ENCODE results near the gene ELFN2.

Gene ELFN2

GRCh38 chr22:37414288-37414687 lies 13.0 kb downstream of the ELFN2 start:
- Histone ChIP-seq H3K4me3 (ENCODE audit: control insufficient read depth in 1 of 7, extremely low read depth in 1 of 7, insufficient read depth in 4 of 7, low read depth in 2 of 7, low read length in 6 of 7) (no peak overlapping the region), H3K27ac (ENCODE audit: insufficient read depth in 1 of 2, low read depth in 1 of 2, low read length in 2 of 2, poor library complexity in 1 of 2, severe bottlenecking in 2 of 2) (no peak overlapping the region), H3K27me3 (replicated peaks in 2 of 5; ENCODE audit: control insufficient read depth in 4 of 5, insufficient read depth in 5 of 5, low read length in 4 of 5) (peaks cover 0 to 19% (median 11%) of the 10 kb centered on the region in 5 experiments), H3K36me3 (ENCODE audit: control insufficient read depth in 4 of 4, insufficient read depth in 4 of 4, low read length in 3 of 4) (no peaks in the 10 kb centered on the region), H3K4me1 (ENCODE audit: control extremely low read depth in 1 of 4, control insufficient read depth in 4 of 4, insufficient read depth in 4 of 4, low read length in 3 of 4) (peaks cover 0 to 32% (median 23%) of the 10 kb centered on the region in 4 experiments), H3K9me3 (ENCODE audit: control extremely low read depth in 1 of 5, control insufficient read depth in 4 of 5, insufficient read depth in 2 of 5, low read depth in 1 of 5, low read length in 4 of 5) (no peaks in the 10 kb centered on the region)
- WGBS (ENCODE audit: insufficient coverage): 100% methylated on average over 2 of the region's 2 CpGs
- CTCF ChIA-PET: interaction anchor here (1.1 to 2.8 kb wide), 5 partner anchors 12 to 153 kb away, joined by 3 to 13 read pairs (median 3); partner anchors contain the start of gene ELFN2
- DNase-seq: no peak
- POLR2A ChIA-PET: no interaction called here

GRCh38 chr22:37413546-37413945 lies 13.7 kb downstream of the ELFN2 start:
- Histone ChIP-seq H3K4me3 (ENCODE audit: control insufficient read depth in 1 of 7, extremely low read depth in 1 of 7, insufficient read depth in 4 of 7, low read depth in 2 of 7, low read length in 6 of 7) (no peak overlapping the region), H3K27me3 (replicated peaks in 2 of 5; ENCODE audit: control insufficient read depth in 4 of 5, insufficient read depth in 5 of 5, low read length in 4 of 5) (peaks cover 0 to 11% (median 7%) of the 10 kb centered on the region in 5 experiments), H3K36me3 (ENCODE audit: control insufficient read depth in 4 of 4, insufficient read depth in 4 of 4, low read length in 3 of 4) (no peaks in the 10 kb centered on the region), H3K4me1 (ENCODE audit: control extremely low read depth in 1 of 4, control insufficient read depth in 4 of 4, insufficient read depth in 4 of 4, low read length in 3 of 4) (peaks cover 0 to 30% (median 21%) of the 10 kb centered on the region in 4 experiments), H3K27ac (ENCODE audit: insufficient read depth in 1 of 2, low read depth in 1 of 2, low read length in 2 of 2, poor library complexity in 1 of 2, severe bottlenecking in 2 of 2) (no peak overlapping the region), H3K9me3 (ENCODE audit: control extremely low read depth in 1 of 5, control insufficient read depth in 4 of 5, insufficient read depth in 2 of 5, low read depth in 1 of 5, low read length in 4 of 5) (no peaks in the 10 kb centered on the region)
- ChIA-PET CTCF (interaction anchor here (0.9 to 2.8 kb wide), 5 partner anchors 15 to 175 kb away, joined by 3 to 13 read pairs (median 3); partner anchors contain the start of gene ELFN2), POLR2A (no interaction called here)
- 96% methylated on average over 4 of the region's 4 CpGs for WGBS (ENCODE audit: insufficient coverage)
- no peak for DNase-seq

- Histone ChIP-seq H3K4me1 (ENCODE audit: control extremely low read depth in 1 of 4, control insufficient read depth in 4 of 4, insufficient read depth in 4 of 4, low read length in 3 of 4) (peaks cover 0 to 30% (median 21%) of the 10 kb centered on the region in 4 experiments), H3K36me3 (ENCODE audit: control insufficient read depth in 4 of 4, insufficient read depth in 4 of 4, low read length in 3 of 4) (no peaks in the 10 kb centered on the region), H3K9me3 (ENCODE audit: control extremely low read depth in 1 of 5, control insufficient read depth in 4 of 5, insufficient read depth in 2 of 5, low read depth in 1 of 5, low read length in 4 of 5) (no peaks in the 10 kb centered on the region), H3K4me3 (ENCODE audit: control insufficient read depth in 1 of 7, extremely low read depth in 1 of 7, insufficient read depth in 4 of 7, low read depth in 2 of 7, low read length in 6 of 7) (no peak overlapping the region), H3K27ac (ENCODE audit: insufficient read depth in 1 of 2, low read depth in 1 of 2, low read length in 2 of 2, poor library complexity in 1 of 2, severe bottlenecking in 2 of 2) (no peak overlapping the region), H3K27me3 (replicated peaks in 2 of 5; ENCODE audit: control insufficient read depth in 4 of 5, insufficient read depth in 5 of 5, low read length in 4 of 5) (peaks cover 0 to 7% (median 3%) of the 10 kb centered on the region in 5 experiments)
- 51% methylated on average over 13 of the region's 16 CpGs for WGBS (ENCODE audit: insufficient coverage)
- ChIA-PET POLR2A (interaction anchor here (0.9 kb wide), 1 partner anchor 10 kb away, joined by 3 read pairs; no protein-coding TSS in a partner anchor), CTCF (interaction anchor here (0.7 to 2.8 kb wide), 4 partner anchors 16 to 155 kb away, joined by 3 to 13 read pairs (median 4); partner anchors contain the start of gene ELFN2)
- peak in 2 of 3 donors; percentile 27 to 33 for DNase-seq
Observed at GRCh38 chr22:37412495-37413250, 14.6 kb downstream of the ELFN2 start.

GRCh38 chr22:37411655-37412054 lies 15.6 kb downstream of the ELFN2 start:
- ChIA-PET CTCF (no interaction called here), POLR2A (no interaction called here)
- no peak overlapping the region for H3K27ac ChIP-seq (ENCODE audit: insufficient read depth in 1 of 2, low read depth in 1 of 2, low read length in 2 of 2, poor library complexity in 1 of 2, severe bottlenecking in 2 of 2)
- H3K9me3 ChIP-seq (ENCODE audit: control extremely low read depth in 1 of 5, control insufficient read depth in 4 of 5, insufficient read depth in 2 of 5, low read depth in 1 of 5, low read length in 4 of 5): no peaks in the 10 kb centered on the region
- WGBS (ENCODE audit: insufficient coverage): 100% methylated on average over 3 of the region's 4 CpGs
- no peak overlapping the region for H3K4me3 ChIP-seq (ENCODE audit: control insufficient read depth in 1 of 7, extremely low read depth in 1 of 7, insufficient read depth in 4 of 7, low read depth in 2 of 7, low read length in 6 of 7)
- H3K36me3 ChIP-seq (ENCODE audit: control insufficient read depth in 4 of 4, insufficient read depth in 4 of 4, low read length in 3 of 4): no peaks in the 10 kb centered on the region
- H3K4me1 ChIP-seq (ENCODE audit: control extremely low read depth in 1 of 4, control insufficient read depth in 4 of 4, insufficient read depth in 4 of 4, low read length in 3 of 4): peaks cover 0 to 22% (median 14%) of the 10 kb centered on the region in 4 experiments
- DNase-seq: no peak
- peaks cover 0 to 7% (median 3%) of the 10 kb centered on the region in 5 experiments for H3K27me3 ChIP-seq (replicated peaks in 2 of 5; ENCODE audit: control insufficient read depth in 4 of 5, insufficient read depth in 5 of 5, low read length in 4 of 5)

GRCh38 chr22:37410174-37411055 lies 16.9 kb downstream of the ELFN2 start:
- peaks cover 0 to 7% (median 0%) of the 10 kb centered on the region in 5 experiments for H3K27me3 ChIP-seq (replicated peaks in 2 of 5; ENCODE audit: control insufficient read depth in 4 of 5, insufficient read depth in 5 of 5, low read length in 4 of 5)
- no peak overlapping the region for H3K4me3 ChIP-seq (ENCODE audit: control insufficient read depth in 1 of 7, extremely low read depth in 1 of 7, insufficient read depth in 4 of 7, low read depth in 2 of 7, low read length in 6 of 7)
- POLR2A ChIA-PET: no interaction called here

GRCh38 chr22:37409459-37410050 lies 17.7 kb downstream of the ELFN2 start:
- no peak overlapping the region for H3K4me3 ChIP-seq (ENCODE audit: control insufficient read depth in 1 of 7, extremely low read depth in 1 of 7, insufficient read depth in 4 of 7, low read depth in 2 of 7, low read length in 6 of 7)
- H3K36me3 ChIP-seq (ENCODE audit: control insufficient read depth in 4 of 4, insufficient read depth in 4 of 4, low read length in 3 of 4): no peaks in the 10 kb centered on the region
- H3K4me1 ChIP-seq (ENCODE audit: control extremely low read depth in 1 of 4, control insufficient read depth in 4 of 4, insufficient read depth in 4 of 4, low read length in 3 of 4): peaks cover 0 to 12% (median 6%) of the 10 kb centered on the region in 4 experiments
- WGBS (ENCODE audit: insufficient coverage): 95% methylated on average over 11 of the region's 13 CpGs
- H3K9me3 ChIP-seq (ENCODE audit: control extremely low read depth in 1 of 5, control insufficient read depth in 4 of 5, insufficient read depth in 2 of 5, low read depth in 1 of 5, low read length in 4 of 5): no peaks in the 10 kb centered on the region
- no peak for DNase-seq
- ChIA-PET POLR2A (no interaction called here), CTCF (no interaction called here)
- H3K27ac ChIP-seq (ENCODE audit: insufficient read depth in 1 of 2, low read depth in 1 of 2, low read length in 2 of 2, poor library complexity in 1 of 2, severe bottlenecking in 2 of 2): no peak overlapping the region
- peaks cover 0 to 4% (median 0%) of the 10 kb centered on the region in 5 experiments for H3K27me3 ChIP-seq (replicated peaks in 2 of 5; ENCODE audit: control insufficient read depth in 4 of 5, insufficient read depth in 5 of 5, low read length in 4 of 5)

More at GRCh38 chr22:37410174-37411055, 16.9 kb downstream of the ELFN2 start:
- 73% methylated on average over 23 of the region's 32 CpGs for WGBS (ENCODE audit: insufficient coverage)
- CTCF ChIA-PET: no interaction called here
- Histone ChIP-seq H3K4me1 (ENCODE audit: control extremely low read depth in 1 of 4, control insufficient read depth in 4 of 4, insufficient read depth in 4 of 4, low read length in 3 of 4) (peaks cover 0 to 12% (median 6%) of the 10 kb centered on the region in 4 experiments), H3K9me3 (ENCODE audit: control extremely low read depth in 1 of 5, control insufficient read depth in 4 of 5, insufficient read depth in 2 of 5, low read depth in 1 of 5, low read length in 4 of 5) (no peaks in the 10 kb centered on the region), H3K36me3 (ENCODE audit: control insufficient read depth in 4 of 4, insufficient read depth in 4 of 4, low read length in 3 of 4) (no peaks in the 10 kb centered on the region), H3K27ac (ENCODE audit: insufficient read depth in 1 of 2, low read depth in 1 of 2, low read length in 2 of 2, poor library complexity in 1 of 2, severe bottlenecking in 2 of 2) (no peak overlapping the region)
- no peak for DNase-seq

All from common myeloid progenitor, CD34-positive (primary cell).